ENCODE results near the gene ZDHHC20. TPM values are rescaled to one million over a fixed set of nuclear protein-coding genes. Genes with fewer than 3 reads are reported as not detected.

Gene ZDHHC20, protein sequence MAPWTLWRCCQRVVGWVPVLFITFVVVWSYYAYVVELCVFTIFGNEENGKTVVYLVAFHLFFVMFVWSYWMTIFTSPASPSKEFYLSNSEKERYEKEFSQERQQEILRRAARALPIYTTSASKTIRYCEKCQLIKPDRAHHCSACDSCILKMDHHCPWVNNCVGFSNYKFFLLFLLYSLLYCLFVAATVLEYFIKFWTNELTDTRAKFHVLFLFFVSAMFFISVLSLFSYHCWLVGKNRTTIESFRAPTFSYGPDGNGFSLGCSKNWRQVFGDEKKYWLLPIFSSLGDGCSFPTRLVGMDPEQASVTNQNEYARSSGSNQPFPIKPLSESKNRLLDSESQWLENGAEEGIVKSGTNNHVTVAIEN
- 131 TPM for total RNA-seq (2013)
- polyA plus RNA-seq, result 10 to 100 TPM; 28.1 to 67.8 (median 66.8) TPM
- polyA minus RNA-seq, result 36.0 and 59.0 TPM in 2 replicates
- 97.0 to 511 (median 345) reads per million in 11 experiments for total RNA-seq

DNA sequence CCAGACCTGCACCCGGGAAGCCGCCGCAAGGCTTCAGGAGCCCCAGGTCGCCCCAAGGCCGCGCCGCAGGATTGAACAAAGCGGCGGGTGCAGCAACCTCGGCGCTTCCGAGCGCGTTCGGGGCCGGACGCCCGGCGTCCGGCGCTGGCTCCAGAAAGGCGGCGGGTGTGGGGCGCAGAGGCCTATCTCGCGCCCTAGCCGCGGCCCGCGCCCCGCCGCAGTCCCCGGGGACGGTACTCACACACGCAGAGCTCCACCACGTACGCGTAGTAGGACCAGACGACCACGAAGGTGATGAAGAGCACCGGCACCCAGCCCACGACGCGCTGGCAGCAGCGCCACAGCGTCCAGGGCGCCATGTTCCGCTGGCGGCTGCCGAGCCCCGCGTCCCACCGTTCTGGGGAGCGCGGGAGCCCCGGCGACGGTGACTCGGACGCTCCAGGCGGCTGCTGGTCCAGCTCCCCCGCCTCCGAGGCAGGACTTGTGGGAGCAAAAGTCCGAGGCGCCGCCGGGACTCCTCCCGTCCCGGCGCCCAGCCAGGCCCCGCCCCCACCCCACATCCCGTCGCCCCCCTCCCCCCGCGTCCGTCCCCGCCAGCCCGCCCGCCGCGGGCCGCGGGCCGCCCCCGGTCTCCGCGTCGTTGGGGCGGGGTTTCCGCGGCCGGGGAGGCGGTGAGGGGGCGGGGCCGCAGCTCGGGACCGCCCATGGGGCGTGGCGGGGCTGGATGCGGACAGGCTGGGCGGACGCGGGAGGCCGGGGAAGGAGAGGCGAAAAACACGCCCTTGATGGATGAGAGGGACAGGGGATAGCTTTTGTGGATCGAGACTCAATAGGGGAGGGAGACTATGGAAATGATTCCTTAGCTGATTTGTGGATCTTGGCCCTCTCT, at the start of gene ZDHHC20:
Gene ZDHHC20, minus strand, starts transcription at position 491 of the 889 bp plus-strand sequence. Its CDS starts 132 bp downstream, at position 359.
- H3K4me1 Mint-ChIP-seq, result peaks cover 43% of the 10 kb centered on the region
- H3K4me2 ChIP-seq (replicated peaks; ENCODE audit: extremely low read depth, low read length, poor library complexity, severe bottlenecking), result peak within 1 kb of the TSS; percentile 86
- intact Hi-C loops (cut with micrococcal nuclease), result loop anchor here (2.0 to 10.0 kb wide), 3 partner anchors 24 to 54 kb away; no protein-coding TSS in a partner anchor
- H3K4me1 ChIP-seq (ENCODE audit: control insufficient read depth in 1 of 2, insufficient read depth in 2 of 2, low read length in 2 of 2), result peaks cover 22 to 40% of the 10 kb centered on the region in 2 donors
- H3K9me3 ChIP-seq (replicated peaks in 1 of 2; ENCODE audit: control insufficient read depth in 1 of 2, insufficient read depth in 1 of 2, low read length in 2 of 2), result no peaks in the 10 kb centered on the region
- peak within 1 kb of the TSS; percentile 79 to 92 for H3K27ac ChIP-seq (ENCODE audit: low read depth in 1 of 2, low read length in 2 of 2)
- H3K36me3 Mint-ChIP-seq, result peaks cover 0 to 4% of the 10 kb centered on the region in 2 donors
- H3K4me3 ChIP-seq (replicated peaks in 1 of 3; ENCODE audit: low read depth in 2 of 3, low read length in 3 of 3), result peak within 1 kb of the TSS; percentile 85 to 96 (median 88)
- peak within 1 kb of the TSS; percentile 94 for H3K9ac ChIP-seq (ENCODE audit: insufficient read depth, low read length, poor library complexity, severe bottlenecking)
- peaks cover 24% of the 10 kb centered on the region for H4K20me1 ChIP-seq (ENCODE audit: insufficient read depth, low read length)
- peak; percentile 72 to 80 (median 74) for DNase-seq
- H3K27me3 ChIP-seq (ENCODE audit: control insufficient read depth in 2 of 2, insufficient read depth in 2 of 2, low read length in 2 of 2), result no peaks in the 10 kb centered on the region
- H3K79me2 ChIP-seq (ENCODE audit: insufficient read depth, low read length), result peaks cover 50% of the 10 kb centered on the region
- peak within 1 kb of the TSS; percentile 93 to 95 for H3K4me3 Mint-ChIP-seq
- under 1% methylated on average over 96 of the region's 107 CpGs for WGBS (ENCODE audit: insufficient coverage)
- peak within 1 kb of the TSS; percentile 84 for H2AFZ ChIP-seq (ENCODE audit: insufficient read depth, low read depth, low read length, poor library complexity, severe bottlenecking)
- peaks cover 0 to 4% (median 0%) of the 10 kb centered on the region in 7 donors for H3K9me3 Mint-ChIP-seq
- TF ChIP-seq, protein P1, sequence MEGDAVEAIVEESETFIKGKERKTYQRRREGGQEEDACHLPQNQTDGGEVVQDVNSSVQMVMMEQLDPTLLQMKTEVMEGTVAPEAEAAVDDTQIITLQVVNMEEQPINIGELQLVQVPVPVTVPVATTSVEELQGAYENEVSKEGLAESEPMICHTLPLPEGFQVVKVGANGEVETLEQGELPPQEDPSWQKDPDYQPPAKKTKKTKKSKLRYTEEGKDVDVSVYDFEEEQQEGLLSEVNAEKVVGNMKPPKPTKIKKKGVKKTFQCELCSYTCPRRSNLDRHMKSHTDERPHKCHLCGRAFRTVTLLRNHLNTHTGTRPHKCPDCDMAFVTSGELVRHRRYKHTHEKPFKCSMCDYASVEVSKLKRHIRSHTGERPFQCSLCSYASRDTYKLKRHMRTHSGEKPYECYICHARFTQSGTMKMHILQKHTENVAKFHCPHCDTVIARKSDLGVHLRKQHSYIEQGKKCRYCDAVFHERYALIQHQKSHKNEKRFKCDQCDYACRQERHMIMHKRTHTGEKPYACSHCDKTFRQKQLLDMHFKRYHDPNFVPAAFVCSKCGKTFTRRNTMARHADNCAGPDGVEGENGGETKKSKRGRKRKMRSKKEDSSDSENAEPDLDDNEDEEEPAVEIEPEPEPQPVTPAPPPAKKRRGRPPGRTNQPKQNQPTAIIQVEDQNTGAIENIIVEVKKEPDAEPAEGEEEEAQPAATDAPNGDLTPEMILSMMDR (IDR thresholded peaks at IDR 0.05), result no peak
- H3K36me3 ChIP-seq (replicated peaks in 1 of 2; ENCODE audit: control insufficient read depth in 1 of 2, insufficient read depth in 2 of 2, low read length in 2 of 2), result no peaks in the 10 kb centered on the region
- peaks cover 0 to 2% (median 0%) of the 10 kb centered on the region in 3 donors for H3K27me3 Mint-ChIP-seq (ENCODE audit: low read depth in 3 of 3)
- H3K27ac Mint-ChIP-seq, result peak within 1 kb of the TSS; percentile 88 to 96 (median 91)

DNA sequence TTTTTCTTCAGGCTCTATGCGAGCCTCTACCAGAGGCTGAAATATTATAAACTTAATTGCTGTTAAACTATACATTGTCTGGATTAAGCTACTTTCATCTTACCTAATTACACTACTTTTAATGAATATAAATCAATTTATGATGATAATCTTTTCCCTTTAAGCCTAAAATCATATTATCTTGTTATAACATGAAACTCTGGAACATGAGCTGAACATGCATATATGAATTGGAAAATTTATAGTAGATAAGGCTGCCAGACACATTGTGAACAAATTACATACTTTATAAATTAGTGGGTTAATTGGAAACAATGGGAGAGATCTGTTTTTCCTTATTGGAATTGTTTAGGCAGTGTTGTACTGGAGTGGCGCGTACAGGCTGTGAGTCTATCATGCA, 45.3 kb upstream of the ZDHHC20 start:
- Mint-ChIP-seq H3K4me3 (no peak overlapping the region), H3K4me1 (no peaks in the 10 kb centered on the region), H3K27me3 (ENCODE audit: low read depth in 3 of 3) (no peaks in the 10 kb centered on the region), H3K27ac (no peak overlapping the region), H3K36me3 (peaks cover 54 to 70% of the 10 kb centered on the region in 2 donors), H3K9me3 (no peaks in the 10 kb centered on the region)
- no CpG with 5 or more reads among the region's 3 CpGs for WGBS (ENCODE audit: insufficient coverage)
- H2AFZ ChIP-seq (ENCODE audit: insufficient read depth, low read depth, low read length, poor library complexity, severe bottlenecking), result no peak overlapping the region
- no peaks in the 10 kb centered on the region for H3K79me2 ChIP-seq (ENCODE audit: insufficient read depth, low read length)
- no peaks in the 10 kb centered on the region for H4K20me1 ChIP-seq (ENCODE audit: insufficient read depth, low read length)
- no peaks in the 10 kb centered on the region for H3K9me3 ChIP-seq (replicated peaks in 1 of 2; ENCODE audit: control insufficient read depth in 1 of 2, insufficient read depth in 1 of 2, low read length in 2 of 2)
- TF ChIP-seq, protein P1 (IDR thresholded peaks at IDR 0.05), result no peak
- H3K4me1 ChIP-seq (ENCODE audit: control insufficient read depth in 1 of 2, insufficient read depth in 2 of 2, low read length in 2 of 2), result no peaks in the 10 kb centered on the region
- no peaks in the 10 kb centered on the region for H3K27me3 ChIP-seq (ENCODE audit: control insufficient read depth in 2 of 2, insufficient read depth in 2 of 2, low read length in 2 of 2)
- DNase-seq, result no peak
- H3K4me2 ChIP-seq (replicated peaks; ENCODE audit: extremely low read depth, low read length, poor library complexity, severe bottlenecking), result no peak overlapping the region
- no peak overlapping the region for H3K27ac ChIP-seq (ENCODE audit: low read depth in 1 of 2, low read length in 2 of 2)
- H3K9ac ChIP-seq (ENCODE audit: insufficient read depth, low read length, poor library complexity, severe bottlenecking), result no peak overlapping the region
- intact Hi-C loops (cut with micrococcal nuclease), result no loop called here
- H3K4me3 ChIP-seq (replicated peaks in 1 of 3; ENCODE audit: low read depth in 2 of 3, low read length in 3 of 3), result no peak overlapping the region
- H3K36me3 ChIP-seq (replicated peaks in 1 of 2; ENCODE audit: control insufficient read depth in 1 of 2, insufficient read depth in 2 of 2, low read length in 2 of 2), result peaks cover 49 to 82% of the 10 kb centered on the region in 2 donors

Data from CD14-positive monocyte (primary cell).